Coronary artery (tissue), 2 donors: Measurements from ENCODE around the gene SLMAP.

Experiments
- DNase-seq: peaks from one replicate; pipeline ENCODE4 v3.0.0-alpha.2; 2017; ENCODE audit warnings: low spot score
- H3K27ac ChIP-seq, 2 donors: fragments of 200-600 bp; sonication (generic); one replicate each; pipeline ENCODE4 v1.5.1; 2016 to 2019
- H3K4me3 ChIP-seq: fragments of 200-600 bp; sonication (generic); 2 replicates; pipeline ENCODE4 v1.5.1; 2016; ENCODE audit warnings: mild to moderate bottlenecking, moderate library complexity
- TF ChIP-seq, protein P1 (sequence below): fragments of 200-600 bp; sonication (generic); IDR thresholded peaks from one replicate; pipeline ENCODE4 v1.5.1; 2019; ENCODE audit warnings: antibody characterized with exemption

Gene SLMAP, protein sequence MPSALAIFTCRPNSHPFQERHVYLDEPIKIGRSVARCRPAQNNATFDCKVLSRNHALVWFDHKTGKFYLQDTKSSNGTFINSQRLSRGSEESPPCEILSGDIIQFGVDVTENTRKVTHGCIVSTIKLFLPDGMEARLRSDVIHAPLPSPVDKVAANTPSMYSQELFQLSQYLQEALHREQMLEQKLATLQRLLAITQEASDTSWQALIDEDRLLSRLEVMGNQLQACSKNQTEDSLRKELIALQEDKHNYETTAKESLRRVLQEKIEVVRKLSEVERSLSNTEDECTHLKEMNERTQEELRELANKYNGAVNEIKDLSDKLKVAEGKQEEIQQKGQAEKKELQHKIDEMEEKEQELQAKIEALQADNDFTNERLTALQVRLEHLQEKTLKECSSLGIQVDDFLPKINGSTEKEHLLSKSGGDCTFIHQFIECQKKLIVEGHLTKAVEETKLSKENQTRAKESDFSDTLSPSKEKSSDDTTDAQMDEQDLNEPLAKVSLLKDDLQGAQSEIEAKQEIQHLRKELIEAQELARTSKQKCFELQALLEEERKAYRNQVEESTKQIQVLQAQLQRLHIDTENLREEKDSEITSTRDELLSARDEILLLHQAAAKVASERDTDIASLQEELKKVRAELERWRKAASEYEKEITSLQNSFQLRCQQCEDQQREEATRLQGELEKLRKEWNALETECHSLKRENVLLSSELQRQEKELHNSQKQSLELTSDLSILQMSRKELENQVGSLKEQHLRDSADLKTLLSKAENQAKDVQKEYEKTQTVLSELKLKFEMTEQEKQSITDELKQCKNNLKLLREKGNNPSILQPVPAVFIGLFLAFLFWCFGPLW

DNA sequence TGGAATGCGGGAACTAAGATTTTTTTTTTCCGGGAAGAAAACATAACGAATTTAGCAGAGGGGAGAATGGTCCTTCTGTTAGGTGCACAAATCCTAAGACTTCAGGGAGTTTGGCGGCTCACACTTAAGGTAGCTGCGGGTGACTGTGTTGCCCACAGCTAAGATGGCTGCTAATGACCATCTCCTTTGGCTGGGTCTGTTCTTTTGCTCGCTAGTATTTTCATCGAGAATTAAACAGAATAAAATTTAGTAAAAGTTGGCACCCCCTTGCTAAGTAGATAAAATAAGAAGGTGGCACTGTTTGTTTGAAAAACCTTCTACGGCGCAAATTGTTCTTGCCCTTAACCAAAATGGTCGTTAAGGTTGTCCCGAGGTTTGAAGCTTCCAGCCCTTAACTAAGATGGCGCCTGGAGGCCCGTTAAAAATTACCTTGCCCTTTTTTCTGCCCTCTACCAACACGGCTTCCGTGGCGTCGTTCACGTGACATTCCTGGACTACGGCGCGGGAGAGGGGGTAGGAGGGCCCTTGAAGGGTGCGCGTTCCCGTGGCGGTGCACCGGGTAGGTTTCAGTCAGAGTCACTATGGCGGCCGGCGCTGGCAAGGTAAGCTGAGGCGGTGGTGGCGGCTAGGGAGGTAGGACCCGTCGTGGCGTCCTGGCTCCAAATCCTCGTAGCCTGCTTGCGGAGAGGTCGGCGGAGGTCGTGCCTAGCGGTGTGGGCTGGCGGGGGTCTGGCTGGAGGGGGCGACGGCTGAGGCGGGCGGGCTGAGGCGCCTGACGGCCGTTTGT lies at the start of gene SLMAP:
Gene SLMAP, plus strand, starts transcription at position 569 of the 787 bp plus-strand sequence. CDS start 1,343 bp downstream, outside the sequence.
- H3K4me3 ChIP-seq: peak within 1 kb of the TSS; percentile 84
- H3K27ac ChIP-seq: peak within 1 kb of the TSS; percentile 81 to 85
- peak; percentile 97 for DNase-seq
- TF ChIP-seq, protein P1, sequence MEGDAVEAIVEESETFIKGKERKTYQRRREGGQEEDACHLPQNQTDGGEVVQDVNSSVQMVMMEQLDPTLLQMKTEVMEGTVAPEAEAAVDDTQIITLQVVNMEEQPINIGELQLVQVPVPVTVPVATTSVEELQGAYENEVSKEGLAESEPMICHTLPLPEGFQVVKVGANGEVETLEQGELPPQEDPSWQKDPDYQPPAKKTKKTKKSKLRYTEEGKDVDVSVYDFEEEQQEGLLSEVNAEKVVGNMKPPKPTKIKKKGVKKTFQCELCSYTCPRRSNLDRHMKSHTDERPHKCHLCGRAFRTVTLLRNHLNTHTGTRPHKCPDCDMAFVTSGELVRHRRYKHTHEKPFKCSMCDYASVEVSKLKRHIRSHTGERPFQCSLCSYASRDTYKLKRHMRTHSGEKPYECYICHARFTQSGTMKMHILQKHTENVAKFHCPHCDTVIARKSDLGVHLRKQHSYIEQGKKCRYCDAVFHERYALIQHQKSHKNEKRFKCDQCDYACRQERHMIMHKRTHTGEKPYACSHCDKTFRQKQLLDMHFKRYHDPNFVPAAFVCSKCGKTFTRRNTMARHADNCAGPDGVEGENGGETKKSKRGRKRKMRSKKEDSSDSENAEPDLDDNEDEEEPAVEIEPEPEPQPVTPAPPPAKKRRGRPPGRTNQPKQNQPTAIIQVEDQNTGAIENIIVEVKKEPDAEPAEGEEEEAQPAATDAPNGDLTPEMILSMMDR: no peak

DNA sequence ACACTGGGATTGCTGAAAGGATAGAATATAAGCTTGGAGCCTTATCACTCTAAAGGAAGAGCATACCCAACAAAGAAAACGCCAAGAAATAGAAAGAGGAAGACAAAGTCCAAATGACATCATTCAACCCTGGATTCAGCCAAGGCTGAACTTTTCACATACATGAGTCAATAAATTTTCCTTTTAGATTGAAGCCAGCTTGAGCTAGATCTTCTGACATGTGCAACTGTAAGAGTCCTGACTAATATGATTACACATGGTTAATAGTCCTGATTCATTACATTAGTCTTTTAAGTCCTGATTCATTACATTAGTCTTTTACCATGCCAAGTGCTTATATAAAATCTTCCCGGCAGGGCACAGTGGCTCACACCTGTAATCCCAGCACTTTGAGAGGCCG lies 49.6 kb upstream of the SLMAP start:
- TF ChIP-seq, protein P1: no peak
- no peak for DNase-seq
- Histone ChIP-seq H3K27ac (no peak overlapping the region), H3K4me3 (no peak overlapping the region)

DNA sequence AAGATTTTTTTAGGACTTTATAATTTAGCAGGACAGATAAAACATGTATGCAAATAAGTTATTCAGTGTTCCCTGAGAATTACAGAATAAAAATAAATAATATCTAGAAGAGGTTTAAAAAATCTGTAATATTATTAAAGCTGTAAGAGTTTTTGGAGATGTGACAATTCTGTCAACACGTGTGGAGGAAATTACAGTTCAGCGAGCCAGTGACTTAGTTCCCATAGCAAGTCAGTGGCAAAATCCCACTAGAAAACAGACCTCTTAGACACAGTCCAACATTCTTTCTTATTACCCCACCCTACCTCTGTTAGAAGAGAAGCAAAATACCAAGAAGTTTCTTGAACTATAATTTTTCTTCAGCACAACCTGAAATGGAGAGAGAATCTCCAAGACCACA lies 47.1 kb upstream of the SLMAP start:
- H3K4me3 ChIP-seq: no peak overlapping the region
- TF ChIP-seq, protein P1: no peak
- no peak overlapping the region for H3K27ac ChIP-seq
- DNase-seq: no peak

DNA sequence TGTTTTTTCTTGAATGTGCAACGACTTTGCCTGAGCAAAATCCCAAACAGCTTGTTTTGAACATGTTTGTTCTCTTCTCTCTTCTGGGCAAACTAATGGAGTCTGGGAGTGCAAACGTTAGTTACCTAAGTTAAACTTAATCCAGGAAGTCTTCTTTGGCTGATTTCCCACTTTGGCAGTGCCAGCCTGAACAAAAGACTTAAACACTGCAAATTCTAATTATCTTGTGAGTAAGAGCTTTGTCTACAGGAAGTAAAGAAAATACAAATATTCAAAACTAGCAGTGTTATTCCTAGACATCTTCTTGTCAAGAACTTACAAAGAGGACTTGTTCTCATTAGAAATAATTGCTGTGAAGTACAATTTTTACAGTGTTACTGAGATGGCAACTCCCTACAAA lies 46.5 kb upstream of the SLMAP start:
- H3K4me3 ChIP-seq: no peak overlapping the region
- no peak for DNase-seq
- no peak overlapping the region for H3K27ac ChIP-seq
- TF ChIP-seq, protein P1: no peak

DNA sequence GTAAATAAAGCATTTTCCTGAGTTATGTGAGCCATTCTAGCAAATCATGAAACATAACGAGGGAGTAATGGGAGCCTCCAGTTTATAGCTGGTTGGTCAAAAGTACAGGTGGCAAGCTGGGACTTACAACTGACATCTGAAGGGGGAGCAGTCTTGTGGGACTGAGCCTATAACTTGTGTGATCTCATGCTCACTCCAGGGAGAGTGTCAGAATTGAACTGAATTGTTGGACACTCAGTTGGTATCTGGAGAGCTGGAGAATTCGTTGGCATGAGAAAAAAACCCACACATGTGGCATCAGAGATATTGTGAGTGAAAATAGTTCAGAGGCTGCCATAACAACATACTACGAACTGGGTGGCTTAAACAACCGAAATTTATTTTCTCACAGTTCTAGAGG lies 40.4 kb upstream of the SLMAP start:
- TF ChIP-seq, protein P1: no peak
- no peak overlapping the region for H3K27ac ChIP-seq
- no peak for DNase-seq
- no peak overlapping the region for H3K4me3 ChIP-seq

DNA sequence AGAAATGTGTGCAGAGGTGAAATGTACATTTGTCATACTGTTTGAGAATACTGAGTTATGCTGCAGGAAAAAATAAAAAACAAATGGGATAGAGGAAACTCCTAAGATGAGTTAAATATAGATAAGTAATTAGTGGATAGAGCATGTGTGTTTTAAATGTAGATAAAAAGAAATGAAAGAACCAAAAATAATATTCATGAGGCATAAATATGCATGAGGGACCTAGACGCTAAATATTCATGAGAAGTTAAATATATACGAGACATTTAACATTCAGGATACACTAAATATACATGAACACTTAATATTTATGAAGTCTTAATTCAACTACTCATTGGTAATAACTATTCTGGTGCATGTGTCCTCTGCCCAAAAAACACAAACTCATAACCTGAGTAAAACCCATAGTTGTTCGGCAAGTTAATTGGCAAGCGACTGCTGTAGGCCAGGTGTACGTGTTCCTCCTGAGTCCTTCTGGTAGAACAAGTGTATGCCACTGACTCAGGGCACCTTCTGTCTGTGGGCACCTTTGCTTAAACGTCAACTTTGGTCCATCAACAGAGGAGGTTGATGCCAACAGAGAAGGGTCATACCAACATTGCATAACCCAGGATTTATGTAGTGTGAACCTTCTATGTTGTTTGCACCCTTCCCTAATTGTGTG lies 38.8 kb upstream of the SLMAP start:
- DNase-seq: no peak
- TF ChIP-seq, protein P1: no peak
- H3K27ac ChIP-seq: no peak overlapping the region
- no peak overlapping the region for H3K4me3 ChIP-seq
